ENCODE data around the gene EML4.

The EML4 gene

GRCh38 chr2:42186366-42186765 lies 17.2 kb downstream of the EML4 start:
- Histone ChIP-seq H3K4me3 (ENCODE audit: low read length) (no peak overlapping the region), H3K4me2 (ENCODE audit: low read depth, low read length) (no peak overlapping the region), H3K27ac (ENCODE audit: low read length) (no peak overlapping the region), H3K36me3 (replicated peaks; ENCODE audit: insufficient read depth, low read length) (no peaks in the 10 kb centered on the region), H4K20me1 (ENCODE audit: insufficient read depth, low read length) (peaks cover 14% of the 10 kb centered on the region; the same call in 1 of the 2 replicates), H3K4me1 (ENCODE audit: low read length) (peaks cover 4% of the 10 kb centered on the region), H3K9me2 (replicated peaks; ENCODE audit: insufficient read depth, low read length) (no peaks in the 10 kb centered on the region), H3F3A (ENCODE audit: insufficient read depth, low read length) (no peaks in the 10 kb centered on the region), H3K9me3 (replicated peaks; ENCODE audit: insufficient read depth, low read length) (no peaks in the 10 kb centered on the region), H2AFZ (ENCODE audit: low read length) (no peak overlapping the region), H3K9ac (ENCODE audit: low read length) (no peak overlapping the region), H3K79me2 (ENCODE audit: low read length) (peaks cover 99% of the 10 kb centered on the region), H3K27me3 (replicated peaks; ENCODE audit: insufficient read depth, low read length) (no peaks in the 10 kb centered on the region)
- DNase-seq: no peak
- TF ChIP-seq EZH2phosphoT487 (IDR thresholded peaks at IDR 0.05; ENCODE audit: low read length) (no peak), CTCF (IDR thresholded peaks at IDR 0.05; ENCODE audit: low read length) (no peak), EZH2 (optimal IDR thresholded peaks at IDR 0.05; ENCODE audit: low read depth, low read length) (no peak)

GRCh38 chr2:42186945-42187632 lies 17.9 kb downstream of the EML4 start:
- Histone ChIP-seq H3K4me3 (ENCODE audit: low read length) (no peak overlapping the region), H3K27ac (ENCODE audit: low read length) (no peak overlapping the region), H3K9me2 (replicated peaks; ENCODE audit: insufficient read depth, low read length) (no peaks in the 10 kb centered on the region), H3K27me3 (replicated peaks; ENCODE audit: insufficient read depth, low read length) (no peaks in the 10 kb centered on the region), H3K36me3 (replicated peaks; ENCODE audit: insufficient read depth, low read length) (no peaks in the 10 kb centered on the region), H3K9me3 (replicated peaks; ENCODE audit: insufficient read depth, low read length) (no peaks in the 10 kb centered on the region), H3K4me2 (ENCODE audit: low read depth, low read length) (no peak overlapping the region), H2AFZ (ENCODE audit: low read length) (no peak overlapping the region), H3F3A (ENCODE audit: insufficient read depth, low read length) (no peaks in the 10 kb centered on the region), H3K9ac (ENCODE audit: low read length) (no peak overlapping the region), H3K79me2 (ENCODE audit: low read length) (peaks cover 99% of the 10 kb centered on the region), H3K4me1 (ENCODE audit: low read length) (peaks cover 4% of the 10 kb centered on the region), H4K20me1 (ENCODE audit: insufficient read depth, low read length) (peaks cover 12% of the 10 kb centered on the region; the same call in 1 of the 2 replicates)
- DNase-seq: no peak
- no peak for TF ChIP-seq CTCF (IDR thresholded peaks at IDR 0.05; ENCODE audit: low read length)
- no peak for TF ChIP-seq EZH2phosphoT487 (IDR thresholded peaks at IDR 0.05; ENCODE audit: low read length)
- TF ChIP-seq EZH2 (optimal IDR thresholded peaks at IDR 0.05; ENCODE audit: low read depth, low read length): no peak

- no peaks in the 10 kb centered on the region for H3K36me3 ChIP-seq (replicated peaks; ENCODE audit: insufficient read depth, low read length)
- H3F3A ChIP-seq (ENCODE audit: insufficient read depth, low read length): peaks cover 5% of the 10 kb centered on the region; the same call in 1 of the 2 replicates
- H3K4me1 ChIP-seq (ENCODE audit: low read length): peaks cover 10% of the 10 kb centered on the region
- no peaks in the 10 kb centered on the region for H3K9me2 ChIP-seq (replicated peaks; ENCODE audit: insufficient read depth, low read length)
- no peaks in the 10 kb centered on the region for H3K27me3 ChIP-seq (replicated peaks; ENCODE audit: insufficient read depth, low read length)
- H3K4me3 ChIP-seq (ENCODE audit: low read length): no peak overlapping the region
- H3K27ac ChIP-seq (ENCODE audit: low read length): no peak overlapping the region
- TF ChIP-seq CTCF (IDR thresholded peaks at IDR 0.05; ENCODE audit: low read length) (no peak), EZH2 (optimal IDR thresholded peaks at IDR 0.05; ENCODE audit: low read depth, low read length) (no peak), EZH2phosphoT487 (IDR thresholded peaks at IDR 0.05; ENCODE audit: low read length) (no peak)
- H3K9me3 ChIP-seq (replicated peaks; ENCODE audit: insufficient read depth, low read length): no peaks in the 10 kb centered on the region
- H3K4me2 ChIP-seq (ENCODE audit: low read depth, low read length): no peak overlapping the region
- H2AFZ ChIP-seq (ENCODE audit: low read length): no peak overlapping the region
- H4K20me1 ChIP-seq (ENCODE audit: insufficient read depth, low read length): peaks cover 15% of the 10 kb centered on the region; the same call in 1 of the 2 replicates
- no peak overlapping the region for H3K9ac ChIP-seq (ENCODE audit: low read length)
- DNase-seq: no peak
- peaks cover 99% of the 10 kb centered on the region for H3K79me2 ChIP-seq (ENCODE audit: low read length)
Observed at GRCh38 chr2:42187886-42188285, 18.7 kb downstream of the EML4 start.

Data from MM.1S (cell line).